ENCODE measurements around the gene GLI3. TPM values are rescaled to one million over a fixed set of nuclear protein-coding genes. Genes with fewer than 3 reads are reported as not detected.

The GLI3 gene
- total RNA-seq, 1 donor from 2014 or later = 2.2 TPM

DNA sequence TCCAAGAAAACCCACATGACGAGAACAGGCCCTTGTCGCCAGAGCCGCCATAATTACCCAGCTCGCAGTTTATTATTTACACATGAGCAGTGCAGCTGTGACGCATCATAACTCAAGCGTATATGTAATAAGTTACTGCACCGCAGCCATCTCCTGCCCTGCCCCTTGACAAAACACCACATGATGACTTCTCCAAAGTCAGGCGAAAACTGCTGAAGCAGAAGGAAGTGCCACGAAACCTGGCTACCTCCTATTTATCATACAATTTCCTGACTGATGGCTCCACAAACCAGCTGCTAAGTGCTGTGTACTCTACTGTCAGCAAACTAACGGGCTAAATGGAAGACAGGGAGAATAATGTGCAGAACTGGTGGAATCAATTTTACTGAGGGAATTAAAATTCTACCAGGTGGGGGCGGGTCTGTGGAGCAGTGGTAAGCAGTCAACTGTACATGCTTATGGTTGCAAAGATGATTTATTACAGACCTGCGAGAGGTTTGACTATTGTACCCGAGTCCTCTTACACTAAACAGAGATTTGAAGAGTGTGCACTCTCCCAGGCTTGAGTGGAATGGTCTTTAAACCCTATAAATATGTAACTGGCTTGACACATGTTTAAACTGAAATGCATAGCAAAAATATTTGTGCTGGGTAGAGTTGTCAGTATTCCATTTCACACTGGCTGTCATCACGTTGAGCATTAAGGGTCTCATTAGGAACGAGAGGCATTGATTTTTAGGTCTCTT lies 156.0 kb downstream of the GLI3 start:
- Histone ChIP-seq H3K4me1 (no peaks in the 10 kb centered on the region), H3K4me3 (no peak overlapping the region), H3K27ac (no peak overlapping the region), H3K36me3 (no peaks in the 10 kb centered on the region), H3K27me3 (no peaks in the 10 kb centered on the region), H3K9me3 (no peaks in the 10 kb centered on the region)
- intact Hi-C loops (cut with DNase I) = no loop called here
- TF ChIP-seq, protein P1, sequence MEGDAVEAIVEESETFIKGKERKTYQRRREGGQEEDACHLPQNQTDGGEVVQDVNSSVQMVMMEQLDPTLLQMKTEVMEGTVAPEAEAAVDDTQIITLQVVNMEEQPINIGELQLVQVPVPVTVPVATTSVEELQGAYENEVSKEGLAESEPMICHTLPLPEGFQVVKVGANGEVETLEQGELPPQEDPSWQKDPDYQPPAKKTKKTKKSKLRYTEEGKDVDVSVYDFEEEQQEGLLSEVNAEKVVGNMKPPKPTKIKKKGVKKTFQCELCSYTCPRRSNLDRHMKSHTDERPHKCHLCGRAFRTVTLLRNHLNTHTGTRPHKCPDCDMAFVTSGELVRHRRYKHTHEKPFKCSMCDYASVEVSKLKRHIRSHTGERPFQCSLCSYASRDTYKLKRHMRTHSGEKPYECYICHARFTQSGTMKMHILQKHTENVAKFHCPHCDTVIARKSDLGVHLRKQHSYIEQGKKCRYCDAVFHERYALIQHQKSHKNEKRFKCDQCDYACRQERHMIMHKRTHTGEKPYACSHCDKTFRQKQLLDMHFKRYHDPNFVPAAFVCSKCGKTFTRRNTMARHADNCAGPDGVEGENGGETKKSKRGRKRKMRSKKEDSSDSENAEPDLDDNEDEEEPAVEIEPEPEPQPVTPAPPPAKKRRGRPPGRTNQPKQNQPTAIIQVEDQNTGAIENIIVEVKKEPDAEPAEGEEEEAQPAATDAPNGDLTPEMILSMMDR (IDR thresholded peaks at IDR 0.05) = no peak
- no peak for DNase-seq (ENCODE audit: low spot score in 2 of 2)

DNA sequence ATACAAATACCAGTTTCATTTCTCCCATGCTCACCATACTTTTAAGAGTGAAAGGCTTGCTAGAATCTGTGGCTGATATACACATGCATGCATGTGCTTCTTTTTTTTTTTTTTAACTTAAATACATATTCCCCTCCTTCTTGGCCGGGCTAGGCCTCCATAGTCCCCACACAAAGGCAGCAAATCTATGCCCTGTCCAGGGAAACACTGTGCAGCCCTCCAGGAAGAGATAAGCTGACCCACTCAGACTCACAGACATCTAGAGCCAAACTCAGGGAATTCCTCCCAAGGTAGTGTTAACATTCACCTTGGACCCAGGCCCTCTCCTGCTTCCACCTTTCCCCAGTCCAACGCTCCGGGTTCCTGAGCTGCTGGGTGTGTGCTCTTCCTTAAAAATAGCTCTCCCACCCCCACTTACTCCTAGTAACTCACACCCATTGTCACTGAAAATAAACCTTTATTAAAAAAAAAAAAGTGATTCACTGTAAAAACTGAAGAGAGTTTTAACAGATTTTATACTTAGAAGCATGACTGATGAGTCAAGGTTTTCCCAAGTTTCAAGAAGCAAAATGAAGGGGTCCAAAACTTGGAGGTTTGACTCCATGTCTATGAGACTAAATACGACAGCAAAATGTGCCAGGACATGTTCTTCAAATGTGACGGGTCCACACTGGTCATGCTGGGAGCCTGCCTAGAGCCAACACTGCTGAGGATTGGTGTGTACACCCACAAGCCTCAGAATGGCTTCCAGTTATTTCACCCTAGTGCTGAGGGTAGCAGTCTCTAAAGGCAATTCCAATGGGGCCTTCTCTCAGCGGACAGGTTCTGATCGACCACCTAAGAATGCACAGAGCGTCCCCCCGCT lies 159.5 kb downstream of the GLI3 start:
- Histone ChIP-seq H3K36me3 (peaks cover 0 to 3% of the 10 kb centered on the region in 2 donors), H3K27ac (no peak overlapping the region), H3K27me3 (no peaks in the 10 kb centered on the region), H3K9me3 (no peaks in the 10 kb centered on the region), H3K4me3 (no peak overlapping the region), H3K4me1 (no peaks in the 10 kb centered on the region)
- intact Hi-C loops (cut with DNase I) = no loop called here
- TF ChIP-seq, protein P1 (IDR thresholded peaks at IDR 0.05) = no peak
- DNase-seq (ENCODE audit: low spot score in 2 of 2) = no peak

DNA sequence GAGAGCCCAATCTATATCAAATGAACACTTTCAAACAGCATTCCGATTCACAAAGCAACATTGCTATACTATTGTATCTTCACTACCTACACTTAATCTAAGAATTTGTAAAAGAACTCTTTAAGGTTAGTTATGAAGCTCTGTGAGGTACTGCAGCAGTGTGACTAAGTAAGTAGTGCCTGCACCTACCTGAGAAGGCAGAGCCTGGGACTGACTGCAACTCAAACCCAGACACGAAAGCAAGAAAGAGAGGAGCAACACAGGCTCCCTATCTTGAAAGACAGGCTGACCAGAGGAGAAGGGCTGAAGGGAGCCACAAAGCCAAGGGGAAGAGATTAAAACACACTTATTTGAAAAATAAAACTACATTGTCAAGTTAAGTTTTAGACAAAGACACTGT lies 160.1 kb downstream of the GLI3 start:
- Histone ChIP-seq H3K4me3 (no peak overlapping the region), H3K9me3 (no peaks in the 10 kb centered on the region), H3K4me1 (no peaks in the 10 kb centered on the region), H3K27me3 (no peaks in the 10 kb centered on the region), H3K27ac (no peak overlapping the region), H3K36me3 (peaks cover 0 to 3% of the 10 kb centered on the region in 2 donors)
- intact Hi-C loops (cut with DNase I) = no loop called here
- DNase-seq (ENCODE audit: low spot score in 2 of 2) = no peak
- TF ChIP-seq, protein P1 (IDR thresholded peaks at IDR 0.05) = no peak

DNA sequence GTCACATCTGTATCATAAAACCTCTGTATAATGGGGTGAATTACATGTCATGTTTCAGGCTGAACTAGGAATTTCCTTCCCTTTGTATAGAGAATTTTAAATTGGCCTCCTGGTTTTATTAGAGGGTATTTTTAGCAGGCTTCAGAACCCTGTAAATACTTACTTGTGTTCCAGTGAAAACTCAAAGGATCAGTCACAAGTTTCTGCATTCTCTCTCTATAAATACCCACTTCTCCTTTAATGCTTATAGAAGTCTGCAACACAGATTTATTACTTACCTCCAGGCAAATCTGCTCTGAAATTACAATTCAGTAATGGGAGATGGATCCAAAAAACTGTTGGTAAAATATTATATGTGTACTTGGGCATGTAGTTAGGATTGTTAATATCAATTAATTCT lies 161.6 kb downstream of the GLI3 start:
- TF ChIP-seq, protein P1 (IDR thresholded peaks at IDR 0.05) = no peak
- H3K4me1 ChIP-seq = no peaks in the 10 kb centered on the region
- no peaks in the 10 kb centered on the region for H3K9me3 ChIP-seq
- no peak overlapping the region for H3K4me3 ChIP-seq
- intact Hi-C loops (cut with DNase I) = no loop called here
- H3K27me3 ChIP-seq = no peaks in the 10 kb centered on the region
- H3K36me3 ChIP-seq = peaks cover 0 to 3% of the 10 kb centered on the region in 2 donors
- DNase-seq (ENCODE audit: low spot score in 2 of 2) = no peak
- H3K27ac ChIP-seq = no peak overlapping the region

DNA sequence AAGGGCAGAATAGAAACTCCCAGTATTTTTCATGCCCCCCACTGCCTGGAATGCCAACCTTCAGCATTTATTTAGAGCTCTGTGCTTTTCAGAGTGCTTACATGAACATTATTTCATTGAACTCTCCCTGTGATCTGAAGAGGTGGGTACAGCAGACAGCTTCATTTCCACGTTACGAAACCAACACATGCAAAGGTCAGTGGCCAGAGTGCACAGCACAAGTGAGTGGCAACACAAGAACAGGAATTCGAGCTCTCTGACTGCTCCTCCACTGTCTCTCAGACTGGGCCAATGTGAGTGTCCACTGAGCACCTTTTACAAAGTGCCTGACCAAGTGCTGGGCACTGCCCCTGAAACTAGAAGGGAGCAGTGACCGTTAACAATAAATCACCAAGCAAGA lies 162.9 kb downstream of the GLI3 start:
- TF ChIP-seq, protein P1 (IDR thresholded peaks at IDR 0.05) = no peak
- intact Hi-C loops (cut with DNase I) = no loop called here
- H3K9me3 ChIP-seq = no peaks in the 10 kb centered on the region
- no peaks in the 10 kb centered on the region for H3K27me3 ChIP-seq
- no peak overlapping the region for H3K27ac ChIP-seq
- H3K4me3 ChIP-seq = no peak overlapping the region
- DNase-seq (ENCODE audit: low spot score in 2 of 2) = no peak
- no peaks in the 10 kb centered on the region for H3K4me1 ChIP-seq
- peaks cover 0 to 3% of the 10 kb centered on the region in 2 donors for H3K36me3 ChIP-seq
